SK-N-MC (cell line): ENCODE results near the gene PCIF1.
A peak's percentile ranks its signal among the peaks of the same experiment; 100 is the strongest.

Experiments
- DNase-seq: peaks from one replicate; pipeline ENCODE4 v3.0.0-alpha.2; 2011; ENCODE audit warnings: low read depth, low spot score
- H3K27ac ChIP-seq: fragments of 200-600 bp; sonication (generic); 2 replicates; pipeline ENCODE4 v1.5.1; 2016; ENCODE audit warnings: mixed run types
- H3K36me3 ChIP-seq: fragments of 200-600 bp; sonication (generic); 2 replicates; pipeline ENCODE4 v1.6.1; 2017; ENCODE audit warnings: antibody characterized with exemption, low read length, mixed read lengths; ENCODE audit not compliant: insufficient read depth
- H3K4me3 ChIP-seq: fragments of 200-600 bp; sonication (generic); 2 replicates; pipeline ENCODE4 v1.5.1; 2016
- H3K9ac ChIP-seq: fragments of 200-600 bp; sonication (generic); 2 replicates; pipeline ENCODE4 v1.8.0; 2017; ENCODE audit warnings: mixed run types, mixed read lengths; ENCODE audit not compliant: insufficient read length
- H3K9me3 ChIP-seq: fragments of 200-600 bp; sonication (generic); 2 replicates; pipeline ENCODE4 v1.6.1; 2017; ENCODE audit warnings: low read depth, mild to moderate bottlenecking, antibody characterized with exemption, low read length, moderate library complexity, mixed read lengths
- EZH2 ChIP-seq: fragments of 200-600 bp; sonication (generic); IDR thresholded peaks from one replicate; pipeline ENCODE4 v1.6.1; 2017; ENCODE audit warnings: antibody characterized with exemption
- FOXP2 ChIP-seq: optimal IDR thresholded peaks from 2 replicates; pipeline ENCODE3; 2011; ENCODE audit warnings: mild to moderate bottlenecking, moderate library complexity; ENCODE audit not compliant: insufficient read depth; ENCODE audit errors: extremely low read length, control extremely low read depth
- POLR2AphosphoS5 ChIP-seq: IDR thresholded peaks from 2 replicates; pipeline ENCODE4 v1.6.1; 2012; ENCODE audit warnings: mild to moderate bottlenecking, low read depth, low read length, borderline replicate concordance

Gene PCIF1

GRCh38 chr20:45934586-45935415, at the start of gene PCIF1:
Gene PCIF1 (plus strand): TSS chr20:45934683. CDS start chr20:45939000, 4,317 bp downstream.
- Histone ChIP-seq H3K27ac (peak within 1 kb of the TSS; percentile 100), H3K4me3 (peak within 1 kb of the TSS; percentile 98), H3K9me3 (no peaks in the 10 kb centered on the region), H3K9ac (peak within 1 kb of the TSS; percentile 100), H3K36me3 (peaks cover 27% of the 10 kb centered on the region)
- TF ChIP-seq FOXP2 (peak; percentile 73), POLR2AphosphoS5 (peak; percentile 79), EZH2 (no peak)
- DNase-seq = peak; percentile 92

- TF ChIP-seq POLR2AphosphoS5 (0 out of 2 replicates have a peak, but pooled peaks have one; percentile 25), FOXP2 (no peak)
- DNase-seq = no peak
- H3K9me3 ChIP-seq = no peaks in the 10 kb centered on the region
- no peak overlapping the region for H3K4me3 ChIP-seq
- H3K9ac ChIP-seq = no peak overlapping the region
- H3K36me3 ChIP-seq = peaks cover 20% of the 10 kb centered on the region; the same call in 1 of the 2 replicates
- H3K27ac ChIP-seq = no peak overlapping the region
Observed at GRCh38 chr20:45886590-45887345, 47.7 kb upstream of the PCIF1 start.

GRCh38 chr20:45887346-45887715, 47.2 kb upstream of the PCIF1 start, which contains the start of gene SPATA25:
Gene SPATA25 (minus strand): TSS chr20:45887622. CDS start chr20:45887590, 32 bp downstream.
- no peak within 1 kb of the TSS for H3K27ac ChIP-seq
- no peak for DNase-seq
- H3K9me3 ChIP-seq = no peaks in the 10 kb centered on the region
- no peak within 1 kb of the TSS for H3K9ac ChIP-seq
- peaks cover 17% of the 10 kb centered on the region; the same call in 1 of the 2 replicates for H3K36me3 ChIP-seq
- no peak for TF ChIP-seq FOXP2
- no peak for TF ChIP-seq EZH2
- TF ChIP-seq POLR2AphosphoS5 = no peak
- H3K4me3 ChIP-seq = no peak within 1 kb of the TSS

GRCh38 chr20:45888681-45889080, 45.8 kb upstream of the PCIF1 start:
- Histone ChIP-seq H3K27ac (no peak overlapping the region), H3K9me3 (no peaks in the 10 kb centered on the region), H3K4me3 (no peak overlapping the region), H3K36me3 (peaks cover 3% of the 10 kb centered on the region; the same call in 1 of the 2 replicates), H3K9ac (no peak overlapping the region)
- TF ChIP-seq FOXP2 (no peak), POLR2AphosphoS5 (no peak), EZH2 (no peak)
- no peak for DNase-seq

- no peaks in the 10 kb centered on the region for H3K9me3 ChIP-seq
- peak overlapping the region; percentile 99 for H3K4me3 ChIP-seq
- DNase-seq = no peak
- TF ChIP-seq EZH2 (no peak), FOXP2 (no peak), POLR2AphosphoS5 (no peak)
- H3K27ac ChIP-seq = no peak overlapping the region
- H3K36me3 ChIP-seq = no peaks in the 10 kb centered on the region
- H3K9ac ChIP-seq = peak overlapping the region; percentile 93
Observed at GRCh38 chr20:45890077-45890984, 44.2 kb upstream of the PCIF1 start.

- peak within 1 kb of the TSS; percentile 99 for H3K4me3 ChIP-seq
- peak within 1 kb of the TSS; percentile 93 for H3K9ac ChIP-seq
- no peaks in the 10 kb centered on the region for H3K9me3 ChIP-seq
- no peak for DNase-seq
- no peak within 1 kb of the TSS for H3K27ac ChIP-seq
- no peak for TF ChIP-seq EZH2
- TF ChIP-seq FOXP2 = no peak
- TF ChIP-seq POLR2AphosphoS5 = peak; percentile 80; the same call in 1 of the 2 replicates
- no peaks in the 10 kb centered on the region for H3K36me3 ChIP-seq
Observed at GRCh38 chr20:45890985-45891983, 43.2 kb upstream of the PCIF1 start, which contains the start of the genes CTSA and NEURL2. Gene CTSA (plus strand): TSS chr20:45891335. CDS start chr20:45891569, 234 bp downstream. Gene NEURL2 (minus strand): TSS chr20:45891208. CDS start chr20:45890991, 217 bp downstream.
